Subcutaneous abdominal adipose tissue (tissue), 5 donors: ENCODE measurements around the gene AFTPH.

Experiments used
- H3K27ac ChIP-seq: one replicate; pipeline ENCODE4 v1.7.0; 2013; ENCODE audit warnings: low read depth, mild to moderate bottlenecking, inconsistent platforms, low read length, moderate library complexity
- H3K27me3 ChIP-seq, 5 donors: one replicate each; pipeline ENCODE4 v1.7.0; 2013; ENCODE audit warnings: low read length in 5 of 5, inconsistent platforms in 1 of 5; ENCODE audit not compliant: control insufficient read depth in 5 of 5, insufficient read depth in 4 of 5
- H3K36me3 ChIP-seq, 5 donors: one replicate each; pipeline ENCODE4 v1.7.0; 2013; ENCODE audit warnings: low read length in 5 of 5; ENCODE audit not compliant: control insufficient read depth in 5 of 5, insufficient read depth in 5 of 5
- H3K4me1 ChIP-seq, 5 donors: one replicate each; pipeline ENCODE4 v1.7.0; 2013; ENCODE audit warnings: low read length in 5 of 5, mild to moderate bottlenecking in 3 of 5, moderate library complexity in 1 of 5; ENCODE audit not compliant: control insufficient read depth in 5 of 5, insufficient read depth in 5 of 5
- H3K4me3 ChIP-seq, 5 donors: one replicate each; pipeline ENCODE4 v1.7.0; 2013; ENCODE audit warnings: low read length in 5 of 5, low read depth in 1 of 5
- H3K9ac ChIP-seq, 5 donors: one replicate each; pipeline ENCODE4 v1.7.0; 2013; ENCODE audit warnings: low read length in 5 of 5, mild to moderate bottlenecking in 4 of 5, moderate library complexity in 3 of 5
- H3K9me3 ChIP-seq, 5 donors: one replicate each; pipeline ENCODE4 v1.7.0; 2013; ENCODE audit warnings: low read length in 5 of 5; ENCODE audit not compliant: control insufficient read depth in 5 of 5
- donor health status: healthy.
- donor health status: healthy.
- donor health status: healthy.
- donor health status: healthy.
- donor health status: healthy.

AFTPH gene

GRCh38 chr2:64599469-64599868 is 75.3 kb downstream of the AFTPH start:
- Histone ChIP-seq H3K4me1 (peaks cover 6 to 18% (median 13%) of the 10 kb centered on the region in 5 donors), H3K27me3 (no peaks in the 10 kb centered on the region), H3K4me3 (no peak overlapping the region), H3K9ac (no peak overlapping the region), H3K36me3 (no peaks in the 10 kb centered on the region), H3K27ac (no peak overlapping the region), H3K9me3 (peaks cover 0 to 4% (median 0%) of the 10 kb centered on the region in 5 donors)

DNA sequence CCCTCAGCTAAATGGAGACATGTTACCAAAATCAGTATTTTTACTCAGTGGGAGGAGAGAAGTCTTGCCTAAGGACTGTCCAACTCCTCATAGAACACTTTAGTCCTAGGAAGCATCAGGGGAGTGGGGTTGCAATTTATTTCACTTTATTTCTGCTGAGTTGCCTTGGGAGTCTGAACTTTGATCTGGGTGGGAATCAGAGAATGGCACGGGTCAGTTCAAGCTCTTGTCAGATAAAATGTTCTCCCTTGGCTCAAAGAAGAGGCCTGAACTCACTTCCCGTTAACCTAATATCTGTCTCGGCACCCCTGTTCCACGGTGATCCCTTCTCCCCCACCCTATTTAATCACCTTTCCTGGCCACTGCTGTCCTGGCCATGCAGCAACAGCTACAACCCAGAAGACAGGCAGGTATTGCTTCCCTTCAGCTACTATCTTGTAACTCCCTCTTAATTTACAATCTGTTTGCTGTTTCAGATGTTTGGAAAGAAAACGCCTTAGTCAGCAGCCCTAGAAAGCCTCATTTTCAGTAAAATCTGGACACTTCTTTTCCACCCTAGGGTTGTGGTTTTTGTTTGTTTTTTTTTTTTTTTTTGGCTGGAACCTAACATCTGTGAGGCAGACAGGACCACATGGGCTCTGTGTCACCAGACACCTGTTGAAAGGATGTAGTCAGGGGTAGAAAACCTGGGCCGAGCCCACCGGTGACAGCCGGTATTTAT is 77.1 kb downstream of the AFTPH start:
- H3K27me3 ChIP-seq = no peaks in the 10 kb centered on the region
- no peaks in the 10 kb centered on the region for H3K36me3 ChIP-seq
- H3K9ac ChIP-seq = no peak overlapping the region
- peaks cover 4 to 19% (median 10%) of the 10 kb centered on the region in 5 donors for H3K4me1 ChIP-seq
- H3K4me3 ChIP-seq = no peak overlapping the region
- H3K27ac ChIP-seq = no peak overlapping the region
- peaks cover 0 to 4% (median 0%) of the 10 kb centered on the region in 5 donors for H3K9me3 ChIP-seq

DNA sequence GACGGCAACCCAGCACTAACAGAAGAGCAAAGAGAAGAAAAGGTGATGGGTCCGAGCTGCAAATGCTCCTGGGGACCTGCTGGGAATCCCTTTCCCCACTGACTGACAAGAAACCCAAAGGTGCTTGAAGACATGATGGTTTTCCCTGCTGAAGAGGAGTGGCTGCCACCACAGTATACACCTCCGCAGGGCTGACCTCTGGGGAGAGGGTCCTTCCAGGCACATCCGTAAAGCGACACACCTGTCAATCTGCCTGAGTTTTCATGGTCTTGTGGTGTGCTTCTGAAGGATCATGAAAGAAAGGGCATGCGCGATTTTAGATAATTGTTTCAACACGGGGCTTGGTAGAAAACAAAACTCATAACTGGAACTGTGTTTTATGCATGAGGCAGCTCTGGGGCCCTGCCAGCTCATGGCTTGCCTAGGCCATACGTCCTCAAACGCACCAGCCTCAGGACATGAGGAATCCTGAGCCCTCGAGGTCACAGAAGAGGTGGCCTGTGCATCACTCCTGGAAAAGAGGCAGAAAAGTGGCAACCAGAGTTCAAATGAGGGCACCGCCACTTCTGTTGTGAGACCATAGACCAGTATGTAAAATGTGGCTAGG is 77.8 kb downstream of the AFTPH start:
- H3K4me3 ChIP-seq = no peak overlapping the region

DNA sequence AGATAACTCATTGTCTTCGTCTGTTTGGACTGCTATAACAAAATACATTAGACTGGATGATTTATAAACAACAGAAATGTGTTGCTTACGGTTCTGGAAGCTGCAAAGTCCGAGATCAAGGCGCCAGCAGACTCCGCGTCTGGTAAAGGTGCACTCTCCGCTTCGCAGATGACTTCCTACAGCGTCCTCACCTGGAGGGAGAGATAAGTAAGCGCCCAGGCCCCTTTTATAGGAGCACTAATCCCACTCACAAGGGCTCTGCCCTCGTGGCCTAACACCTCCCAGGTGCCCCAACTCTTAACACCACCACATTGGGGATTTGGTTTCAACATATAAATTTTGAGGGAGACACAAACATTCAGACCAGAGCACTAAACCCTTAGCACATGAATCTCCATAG is 78.3 kb downstream of the AFTPH start:
- Histone ChIP-seq H3K4me3 (no peak overlapping the region), H3K27ac (no peak overlapping the region), H3K36me3 (no peaks in the 10 kb centered on the region), H3K9me3 (peaks cover 0 to 4% (median 0%) of the 10 kb centered on the region in 5 donors), H3K27me3 (peaks cover 0 to 2% (median 0%) of the 10 kb centered on the region in 5 donors), H3K9ac (no peak overlapping the region), H3K4me1 (peaks cover 10 to 27% (median 18%) of the 10 kb centered on the region in 5 donors)

More for the DNA sequence above, 77.8 kb downstream of the AFTPH start:
- peaks cover 0 to 2% (median 0%) of the 10 kb centered on the region in 5 donors for H3K27me3 ChIP-seq
- no peaks in the 10 kb centered on the region for H3K36me3 ChIP-seq
- no peak overlapping the region for H3K27ac ChIP-seq
- H3K4me1 ChIP-seq = peaks cover 8 to 23% (median 14%) of the 10 kb centered on the region in 5 donors
- H3K9ac ChIP-seq = no peak overlapping the region
- peaks cover 0 to 4% (median 0%) of the 10 kb centered on the region in 5 donors for H3K9me3 ChIP-seq

DNA sequence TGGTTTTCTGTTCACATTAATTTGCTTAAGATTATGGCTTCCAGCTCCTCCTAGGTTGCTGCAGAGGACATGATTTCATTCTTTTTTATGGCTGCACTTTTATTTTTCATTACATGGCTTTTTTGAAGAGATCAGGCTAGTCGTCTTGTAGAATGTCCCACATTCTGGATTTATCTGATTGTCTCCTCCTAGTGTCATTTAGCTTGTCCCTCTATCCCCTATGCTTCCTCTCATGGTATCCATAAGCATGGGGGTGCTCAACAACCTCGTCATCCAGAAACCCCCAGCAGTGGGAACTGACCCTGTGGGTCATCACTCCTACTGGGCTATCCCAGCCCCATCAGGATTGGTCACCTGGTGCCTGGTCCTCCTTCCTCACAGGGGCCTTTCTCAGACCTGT is 80.0 kb downstream of the AFTPH start:
- Histone ChIP-seq H3K9ac (no peak overlapping the region), H3K36me3 (no peaks in the 10 kb centered on the region), H3K27ac (no peak overlapping the region), H3K4me3 (no peak overlapping the region), H3K9me3 (peaks cover 0 to 4% (median 0%) of the 10 kb centered on the region in 5 donors), H3K4me1 (peaks cover 10 to 39% (median 30%) of the 10 kb centered on the region in 5 donors), H3K27me3 (peaks cover 0 to 2% (median 0%) of the 10 kb centered on the region in 5 donors)

DNA sequence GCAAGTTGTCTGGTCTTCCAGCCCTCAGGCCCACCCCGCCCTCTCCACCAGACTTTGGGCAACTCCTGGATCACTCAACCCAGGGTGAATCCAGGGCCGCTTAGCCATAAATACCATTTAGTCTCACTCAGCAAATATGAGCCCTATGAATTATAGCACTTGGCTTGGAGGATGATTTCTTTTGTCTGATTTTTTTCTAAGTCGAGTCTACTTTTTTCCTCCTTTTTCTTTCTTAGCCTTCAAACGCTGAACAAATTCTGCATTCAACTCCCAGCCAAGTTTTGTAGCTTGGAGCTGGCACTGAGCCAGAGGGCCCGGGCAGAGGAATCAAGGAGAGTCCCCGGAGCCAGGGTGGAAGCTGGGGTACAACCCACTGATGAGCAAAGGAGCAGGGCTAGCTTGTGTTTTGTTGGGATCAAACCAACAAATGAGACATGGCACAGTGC is 80.9 kb downstream of the AFTPH start:
- no peak overlapping the region for H3K4me3 ChIP-seq
- no peak overlapping the region for H3K9ac ChIP-seq

GRCh38 chr2:64605991-64606478 is 81.9 kb downstream of the AFTPH start:
- H3K36me3 ChIP-seq = no peaks in the 10 kb centered on the region
- H3K27me3 ChIP-seq = peaks cover 0 to 2% (median 0%) of the 10 kb centered on the region in 5 donors
- H3K9ac ChIP-seq = peak overlapping the region in 1 of 5 donors; percentile 29
- H3K4me1 ChIP-seq = peaks cover 5 to 37% (median 30%) of the 10 kb centered on the region in 5 donors
- no peak overlapping the region for H3K4me3 ChIP-seq
- H3K27ac ChIP-seq = no peak overlapping the region
- peaks cover 0 to 4% (median 0%) of the 10 kb centered on the region in 5 donors for H3K9me3 ChIP-seq

More for the DNA sequence above, 80.9 kb downstream of the AFTPH start:
- H3K27ac ChIP-seq = no peak overlapping the region
- H3K36me3 ChIP-seq = no peaks in the 10 kb centered on the region
- H3K27me3 ChIP-seq = peaks cover 0 to 2% (median 0%) of the 10 kb centered on the region in 5 donors
- peaks cover 5 to 37% (median 30%) of the 10 kb centered on the region in 5 donors for H3K4me1 ChIP-seq
- peaks cover 0 to 4% (median 0%) of the 10 kb centered on the region in 5 donors for H3K9me3 ChIP-seq

DNA sequence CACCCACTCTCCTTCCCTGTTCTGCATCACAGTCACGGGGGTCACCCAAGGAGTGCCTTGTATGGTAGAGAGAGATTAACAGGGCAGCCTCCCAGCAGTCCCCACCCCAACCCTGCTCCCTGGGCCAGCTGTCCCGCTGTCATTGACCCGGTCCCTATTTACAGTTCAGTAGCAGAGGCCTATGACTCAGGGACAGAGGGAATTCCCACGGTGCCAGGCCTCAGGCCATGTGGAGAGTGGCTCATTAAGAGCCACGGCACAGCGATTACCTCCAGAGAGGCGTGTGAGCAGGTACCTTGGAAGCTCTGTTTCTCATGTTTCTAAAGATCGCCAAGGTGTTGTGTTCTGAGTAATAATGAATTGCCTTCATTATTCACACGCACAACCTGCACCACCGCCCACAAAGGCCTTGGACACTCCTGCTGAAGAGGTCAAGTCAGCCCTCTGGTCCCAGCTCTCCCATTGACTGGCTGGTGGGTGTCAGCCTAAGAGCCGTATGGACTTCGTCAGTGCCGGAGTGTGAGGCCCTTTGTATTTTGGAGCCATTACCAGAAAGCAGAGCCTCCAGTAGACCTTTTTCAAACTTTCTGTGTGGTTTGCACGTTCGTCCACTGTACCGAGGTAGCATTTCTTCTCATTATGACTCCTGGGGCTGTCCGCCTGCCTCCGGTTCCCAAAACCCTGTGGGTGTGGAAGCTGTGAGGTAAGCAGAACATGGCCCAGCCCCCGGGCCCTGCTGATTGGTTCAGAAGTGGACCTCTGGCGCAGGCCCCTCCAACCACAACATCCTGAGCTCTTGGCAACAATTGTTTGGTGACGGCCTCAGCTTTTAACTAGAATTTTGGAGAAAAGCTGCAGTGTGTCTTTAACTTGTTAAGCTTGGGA is 82.6 kb downstream of the AFTPH start:
- Histone ChIP-seq H3K9ac (peak overlapping the region in 3 of 5 donors; percentile 29 to 72 (median 51)), H3K27me3 (peaks cover 0 to 2% (median 0%) of the 10 kb centered on the region in 5 donors), H3K4me3 (peak overlapping the region; percentile 38 to 76 (median 56)), H3K4me1 (peaks cover 5 to 37% (median 30%) of the 10 kb centered on the region in 5 donors), H3K9me3 (peaks cover 0 to 4% (median 0%) of the 10 kb centered on the region in 5 donors), H3K27ac (no peak overlapping the region), H3K36me3 (no peaks in the 10 kb centered on the region)
